Gastroesophageal sphincter (tissue), 4 donors: Measurements from ENCODE around the gene AQP7. TPM values are rescaled to one million over a fixed set of nuclear protein-coding genes. Genes with fewer than 3 reads are reported as not detected.
A peak's percentile ranks its signal among the peaks of the same experiment; 100 is the strongest.
"Not testable (repeated sequence)": the region's sequence is repeated elsewhere in the genome, so short reads cannot be mapped to it uniquely, and the experiment has no call there.

Experiments used
- ATAC-seq: fragments of 150-250 bp; one replicate; pipeline ENCODE4 v1.9.1; 2016; ENCODE audit warnings: mild to moderate bottlenecking, moderate library complexity
- H3K27ac ChIP-seq, 4 donors: fragments of 200-600 bp; sonication (generic) in 3 of 4; 1 replicate in 3 of 4; 2 replicates in 1 of 4; pipeline ENCODE4 v1.5.1; 2016 to 2019
- H3K27me3 ChIP-seq: fragments of 200-600 bp; sonication (generic); one replicate; pipeline ENCODE4 v1.5.1; 2019
- H3K36me3 ChIP-seq, 2 donors: fragments of 200-600 bp; sonication (generic); one replicate each; pipeline ENCODE4 v1.5.1; 2019; ENCODE audit warnings: control low read depth in 1 of 2
- H3K4me1 ChIP-seq, 3 donors: fragments of 200-600 bp; sonication (generic); 1 replicate in 2 of 3; 2 replicates in 1 of 3; pipeline ENCODE4 v1.5.1; 2016 to 2019; ENCODE audit warnings: control low read depth in 2 of 3
- H3K4me3 ChIP-seq, 2 donors: fragments of 200-600 bp; sonication (generic); one replicate each; pipeline ENCODE4 v1.5.1; 2019; ENCODE audit warnings: mild to moderate bottlenecking in 1 of 2, moderate library complexity in 1 of 2
- H3K9me3 ChIP-seq, 3 donors: fragments of 200-600 bp; sonication (generic); one replicate each; pipeline ENCODE4 v1.5.1; 2017 to 2019; ENCODE audit warnings: control low read depth in 2 of 3
- CTCF ChIP-seq, 4 experiments: fragments of 200-600 bp in 2 of 4; fragments of 450-650 bp in 2 of 4; sonication (generic) in 1 of 4; IDR thresholded peaks; one replicate each; pipeline ENCODE4 v1.5.1; 2017 to 2019; ENCODE audit warnings: antibody characterized with exemption in 4 of 4, mild to moderate bottlenecking in 2 of 4, moderate library complexity in 2 of 4
- EP300 ChIP-seq: sonication (generic); formaldehyde crosslinking; IDR thresholded peaks from one replicate; pipeline ENCODE4 v1.6.1; 2017; ENCODE audit warnings: antibody characterized with exemption, mild to moderate bottlenecking
- POLR2A ChIP-seq, 2 donors: fragments of 450-650 bp; IDR thresholded peaks; one replicate each; pipeline ENCODE4 v1.6.1; 2017; ENCODE audit warnings: antibody characterized with exemption in 2 of 2, mild to moderate bottlenecking in 2 of 2, moderate library complexity in 1 of 2
- POLR2AphosphoS5 ChIP-seq: sonication (generic); formaldehyde crosslinking; IDR thresholded peaks from one replicate; pipeline ENCODE4 v1.6.1; 2017; ENCODE audit warnings: antibody characterized with exemption
- WGBS, 2 donors: methylation state at CpG; one replicate each; pipeline ENCODE4 v1.1.5; 2018; ENCODE audit warnings: low coverage in 1 of 2; 5-methylcytosine and 5-hydroxymethylcytosine counted together
- total RNA-seq, 4 donors: library from RNA; depleted of rRNA; stranded (reverse); fragments of >200 nt; gene quantifications; one replicate each; pipeline ENCODE4 v1.1.0, GENCODE V29; 2016

The AQP7 gene
- total RNA-seq, 4 donors from 2014 or later = 1.2 to 2.0 (median 1.6) TPM

- 67 to 100% methylated on average over 1 to 2 of the region's 3 CpGs for WGBS, 2 donors
- TF ChIP-seq CTCF (IDR thresholded peaks at IDR 0.05) (no peak), POLR2AphosphoS5 (no peak), EP300 (no peak), POLR2A (IDR thresholded peaks at IDR 0.05) (no peak)
- ATAC-seq = no peak
These were observed 4.7 kb upstream of the AQP7 start for GRCh38 chr9:33407061-33407460.

GRCh38 chr9:33404788-33405362 lies 2.5 kb upstream of the AQP7 start:
- Histone ChIP-seq H3K9me3 (no peaks in the 10 kb centered on the region), H3K36me3 (no peaks in the 10 kb centered on the region), H3K27me3 (no peaks in the 10 kb centered on the region), H3K4me1 (peaks cover 0 to 21% (median 3%) of the 10 kb centered on the region in 3 donors), H3K27ac (no peak overlapping the region), H3K4me3 (no peak overlapping the region)
- no peak for TF ChIP-seq CTCF (IDR thresholded peaks at IDR 0.05)
- TF ChIP-seq POLR2AphosphoS5 = no peak
- no peak for TF ChIP-seq POLR2A (IDR thresholded peaks at IDR 0.05)
- no peak for TF ChIP-seq EP300
- no peak for ATAC-seq
- 68 to 85% methylated on average over 4 of the region's 4 CpGs for WGBS, 2 donors

More at GRCh38 chr9:33407061-33407460, 4.7 kb upstream of the AQP7 start:
- H3K27ac ChIP-seq = no peak overlapping the region
- H3K9me3 ChIP-seq = no peaks in the 10 kb centered on the region
- peaks cover 0 to 17% (median 3%) of the 10 kb centered on the region in 3 donors for H3K4me1 ChIP-seq
- H3K27me3 ChIP-seq = no peaks in the 10 kb centered on the region
- H3K36me3 ChIP-seq = no peaks in the 10 kb centered on the region
- H3K4me3 ChIP-seq = no peak overlapping the region

- Histone ChIP-seq H3K9me3 (no peaks in the 10 kb centered on the region), H3K4me1 (peaks cover 0 to 21% (median 3%) of the 10 kb centered on the region in 3 donors), H3K27me3 (no peaks in the 10 kb centered on the region), H3K4me3 (no peak overlapping the region), H3K27ac (peak overlapping the region in 1 of 4 donors; percentile 50), H3K36me3 (no peaks in the 10 kb centered on the region)
- ATAC-seq = peak; percentile 16
- TF ChIP-seq EP300 (no peak), CTCF (IDR thresholded peaks at IDR 0.05) (no peak), POLR2AphosphoS5 (no peak), POLR2A (IDR thresholded peaks at IDR 0.05) (no peak)
- WGBS, 2 donors = 61 to 79% methylated on average over 3 to 9 of the region's 17 CpGs
These were observed 1.8 kb upstream of the AQP7 start for GRCh38 chr9:33403941-33404787.

- not testable (repeated sequence) for ATAC-seq, H3K27me3 ChIP-seq
- peak overlapping the region in 3 of 4 donors; percentile 19 to 54 (median 53) for H3K27ac ChIP-seq
These were observed 559 bp downstream of the AQP7 start for GRCh38 chr9:33401809-33402208.

GRCh38 chr9:33399047-33399446 lies 3.3 kb downstream of the AQP7 start:
- not testable (repeated sequence) for H3K27ac ChIP-seq, ATAC-seq, H3K9me3 ChIP-seq, H3K36me3 ChIP-seq, H3K4me3 ChIP-seq, H3K27me3 ChIP-seq
- WGBS, 2 donors = 40 to 90% methylated on average over 1 to 4 of the region's 4 CpGs
- peaks cover 0 to 21% (median 4%) of the 10 kb centered on the region in 3 donors for H3K4me1 ChIP-seq

More at GRCh38 chr9:33401809-33402208, 559 bp downstream of the AQP7 start:
- not testable (repeated sequence) for H3K9me3 ChIP-seq, H3K36me3 ChIP-seq
- Histone ChIP-seq H3K4me1 (peaks cover 0 to 21% (median 3%) of the 10 kb centered on the region in 3 donors), H3K4me3 (peak overlapping the region in 1 of 2 donors; percentile 18)
- 20% methylated on average over 2 of the region's 10 CpGs; no CpG with 5 or more reads in 1 of the 2 donors for WGBS, 2 donors

- H3K4me1 ChIP-seq = peaks cover 0 to 11% (median 6%) of the 10 kb centered on the region in 3 donors
- H3K27ac ChIP-seq, H3K27me3 ChIP-seq, H3K9me3 ChIP-seq, ATAC-seq, H3K4me3 ChIP-seq, H3K36me3 ChIP-seq: not testable (repeated sequence)
- no CpG with 5 or more reads among the region's 4 CpGs for WGBS, 2 donors
These were observed 4.6 kb downstream of the AQP7 start for GRCh38 chr9:33397801-33398200.

- 81% methylated on average over 7 of the region's 15 CpGs; no CpG with 5 or more reads in 1 of the 2 donors for whole genome bisulfite sequencing, 2 donors
- ATAC-seq, H3K36me3 ChIP-seq, H3K4me3 ChIP-seq, H3K9me3 ChIP-seq, H3K27ac ChIP-seq, H3K27me3 ChIP-seq: not testable (repeated sequence)
- H3K4me1 ChIP-seq = peaks cover 0 to 18% (median 12%) of the 10 kb centered on the region in 3 donors
These were observed 7.0 kb downstream of the AQP7 start for GRCh38 chr9:33395159-33395879.

GRCh38 chr9:33393986-33394385 lies 8.4 kb downstream of the AQP7 start:
- 37 to 79% methylated on average over 3 of the region's 3 CpGs for WGBS, 2 donors
- H3K36me3 ChIP-seq, H3K4me3 ChIP-seq, H3K27me3 ChIP-seq, H3K9me3 ChIP-seq, ATAC-seq: not testable (repeated sequence)
- H3K4me1 ChIP-seq = peaks cover 0 to 22% (median 12%) of the 10 kb centered on the region in 3 donors
- peak overlapping the region in 2 of 4 donors; percentile 48 to 81 for H3K27ac ChIP-seq
